ACC112 (cell line): ENCODE measurements around the gene KRTAP5-2.

Experiments
- H2AFZ ChIP-seq: fragments of 200-600 bp; sonication (generic); one replicate; pipeline ENCODE4 v1.6.0; 2017; ENCODE audit warnings: antibody characterized with exemption, low read length; ENCODE audit not compliant: unreplicated experiment
- H3K27ac ChIP-seq: fragments of 200-600 bp; sonication (generic); 2 replicates; pipeline ENCODE4 v1.5.1; 2014; ENCODE audit warnings: low read depth, mild to moderate bottlenecking, antibody characterized with exemption, low read length, moderate library complexity
- H3K27me3 ChIP-seq: fragments of 200-600 bp; sonication (generic); 2 replicates; pipeline ENCODE4 v1.6.1; 2014; ENCODE audit warnings: mild to moderate bottlenecking, antibody characterized with exemption, low read length, moderate library complexity, mixed read lengths; ENCODE audit not compliant: insufficient read depth
- H3K36me3 ChIP-seq: fragments of 200-600 bp; sonication (generic); 2 replicates; pipeline ENCODE4 v1.6.1; 2016; ENCODE audit warnings: mild to moderate bottlenecking, antibody characterized with exemption, low read length, moderate library complexity, mixed read lengths; ENCODE audit not compliant: insufficient read depth
- H3K4me1 ChIP-seq: fragments of 200-600 bp; sonication (generic); one replicate; pipeline ENCODE4 v1.6.1; 2016; ENCODE audit warnings: low read length, mixed read lengths; ENCODE audit not compliant: insufficient read depth, unreplicated experiment, control insufficient read depth
- H3K4me3 ChIP-seq: fragments of 200-600 bp; sonication (generic); 2 replicates; pipeline ENCODE4 v1.5.1; 2014; ENCODE audit warnings: mild to moderate bottlenecking, low read depth, low read length
- H3K79me2 ChIP-seq: fragments of 200-600 bp; sonication (generic); one replicate; pipeline ENCODE4 v1.6.0; 2016; ENCODE audit warnings: low read length; ENCODE audit not compliant: control insufficient read depth, unreplicated experiment, insufficient read depth

KRTAP5-2 gene

DNA sequence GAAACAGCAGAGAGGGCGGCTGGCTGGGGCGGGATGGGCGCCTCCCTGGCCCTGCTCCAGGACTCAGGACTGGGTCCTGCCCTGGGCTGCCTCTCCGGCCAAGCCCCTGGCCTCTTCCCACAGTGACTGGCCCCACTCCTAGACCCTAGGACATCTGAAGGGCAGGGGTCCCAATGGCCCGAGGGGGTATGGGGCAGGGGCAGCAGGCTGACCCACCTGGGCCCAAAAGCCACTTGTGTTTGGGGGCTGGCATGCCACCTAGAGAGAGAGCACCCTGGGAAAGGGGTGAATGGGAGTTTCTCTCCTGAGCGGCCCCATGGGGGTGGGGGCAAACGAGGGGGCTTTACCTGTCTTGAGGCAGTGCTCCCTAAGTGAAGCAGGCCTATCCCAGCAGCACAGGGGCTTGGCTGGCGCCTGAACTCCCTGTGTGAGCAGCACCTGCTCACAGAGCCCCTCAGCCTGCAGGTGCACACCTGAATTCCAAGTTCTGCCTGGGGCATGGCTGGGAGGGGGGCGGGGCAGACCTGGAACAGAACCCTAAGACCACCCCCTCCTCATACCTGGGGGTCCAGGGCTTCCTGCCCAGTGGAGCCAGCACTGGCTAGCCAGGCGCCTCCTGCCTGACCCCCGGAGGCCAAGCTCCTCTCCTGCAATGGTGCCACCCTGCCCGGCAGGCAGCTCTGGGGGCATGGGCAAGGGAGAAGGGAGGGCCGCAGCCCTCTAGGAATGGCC is 42.9 kb downstream of the KRTAP5-2 start:
- no peak overlapping the region for H3K4me3 ChIP-seq
- peaks cover 16% of the 10 kb centered on the region for H3K4me1 ChIP-seq
- H3K36me3 ChIP-seq = no peaks in the 10 kb centered on the region
- H3K27ac ChIP-seq = no peak overlapping the region
- peaks cover 7% of the 10 kb centered on the region for H3K27me3 ChIP-seq
- H3K79me2 ChIP-seq = no peaks in the 10 kb centered on the region
- H2AFZ ChIP-seq = no peak overlapping the region

DNA sequence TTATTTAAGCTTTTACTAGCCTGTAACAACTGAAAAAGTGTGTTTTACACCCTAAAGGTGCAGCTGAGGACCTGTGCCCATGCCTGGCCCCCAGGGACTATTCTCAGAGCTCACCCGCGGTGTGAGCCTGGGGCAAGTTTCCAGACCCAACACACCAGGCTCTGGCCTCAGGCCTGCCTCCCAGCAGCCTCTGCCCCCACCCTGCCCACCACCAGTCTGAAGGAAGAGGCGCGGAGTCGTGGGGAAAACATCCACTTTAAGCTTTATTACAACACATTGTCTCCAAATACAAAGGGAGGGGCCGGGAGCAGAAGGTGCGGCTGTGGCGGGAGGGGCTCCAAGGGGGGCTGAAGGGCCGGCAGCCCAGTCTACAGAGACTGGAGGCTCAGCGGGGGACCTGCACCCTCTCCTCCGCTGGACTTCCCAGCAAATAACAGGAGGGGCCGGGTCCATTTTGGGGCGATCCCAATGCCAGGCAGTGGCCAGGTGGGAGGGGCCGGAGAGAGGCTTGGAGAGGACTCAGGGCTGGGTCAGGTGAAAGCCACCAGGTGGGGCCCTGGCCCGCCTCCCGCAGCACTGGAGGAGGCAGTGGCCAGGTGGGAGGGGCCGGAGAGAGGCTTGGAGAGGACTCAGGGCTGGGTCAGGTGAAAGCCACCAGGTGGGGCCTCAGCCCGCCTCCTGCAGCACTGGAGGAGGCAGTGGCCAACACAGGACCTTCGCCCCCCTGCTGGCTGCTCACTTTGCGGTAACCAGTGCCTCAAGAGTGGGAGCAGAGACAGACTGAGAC is 44.1 kb downstream of the KRTAP5-2 start:
- Histone ChIP-seq H3K4me1 (peaks cover 9% of the 10 kb centered on the region), H3K4me3 (no peak overlapping the region), H3K27me3 (peaks cover 10% of the 10 kb centered on the region), H3K27ac (no peak overlapping the region), H2AFZ (no peak overlapping the region), H3K36me3 (no peaks in the 10 kb centered on the region), H3K79me2 (no peaks in the 10 kb centered on the region)

GRCh38 chr11:1549338-1550330 is 48.5 kb downstream of the KRTAP5-2 start:
- no peak overlapping the region for H2AFZ ChIP-seq
- no peak overlapping the region for H3K4me3 ChIP-seq
- H3K36me3 ChIP-seq = no peaks in the 10 kb centered on the region
- no peaks in the 10 kb centered on the region for H3K4me1 ChIP-seq
- no peaks in the 10 kb centered on the region for H3K79me2 ChIP-seq
- H3K27me3 ChIP-seq = peaks cover 52% of the 10 kb centered on the region
- H3K27ac ChIP-seq = no peak overlapping the region

DNA sequence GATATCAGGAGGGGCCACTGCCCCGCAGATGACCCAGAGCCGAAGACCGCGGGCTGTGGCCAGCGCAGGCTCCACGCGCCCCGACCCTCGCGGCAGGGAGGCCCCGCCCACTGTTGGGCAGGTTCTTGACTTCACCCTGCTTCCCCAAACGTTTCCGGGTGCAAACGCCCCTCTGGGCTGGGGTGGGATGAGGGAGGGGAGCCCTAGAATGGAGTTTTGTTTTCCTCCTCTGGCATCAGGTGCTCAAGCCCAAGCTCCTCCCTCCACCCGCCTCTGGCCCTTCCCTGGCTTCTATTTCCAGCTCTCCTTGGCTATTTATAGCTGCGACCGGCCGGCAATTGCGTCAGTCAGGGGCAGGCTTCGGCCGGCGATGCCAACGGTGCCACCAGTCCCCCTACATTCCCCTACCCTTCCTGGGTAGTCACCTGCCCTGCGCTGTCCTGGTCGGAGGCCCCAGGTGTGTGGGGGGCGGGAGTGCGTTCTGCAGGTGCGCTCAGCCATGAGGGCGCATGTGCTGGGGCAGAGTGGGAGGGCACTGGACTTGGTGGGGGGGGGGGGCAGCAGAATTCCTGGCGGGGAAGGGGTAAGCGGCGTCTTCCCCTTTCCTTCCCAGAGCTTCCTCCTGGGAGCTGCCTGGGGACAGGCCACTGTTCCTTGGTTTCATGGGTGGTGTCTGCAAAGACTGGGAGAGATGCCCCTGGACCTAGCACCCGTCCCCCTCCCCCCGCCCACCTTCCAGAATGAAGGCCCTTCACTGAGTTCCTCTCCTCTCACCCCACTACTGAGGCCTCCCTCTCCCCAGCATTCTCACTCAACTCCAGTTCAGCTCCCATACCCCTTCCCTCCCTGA is 49.6 kb downstream of the KRTAP5-2 start:
- Histone ChIP-seq H3K79me2 (no peaks in the 10 kb centered on the region), H3K4me3 (no peak overlapping the region), H3K27ac (no peak overlapping the region), H3K4me1 (no peaks in the 10 kb centered on the region), H3K27me3 (peaks cover 52% of the 10 kb centered on the region), H3K36me3 (no peaks in the 10 kb centered on the region), H2AFZ (no peak overlapping the region)

DNA sequence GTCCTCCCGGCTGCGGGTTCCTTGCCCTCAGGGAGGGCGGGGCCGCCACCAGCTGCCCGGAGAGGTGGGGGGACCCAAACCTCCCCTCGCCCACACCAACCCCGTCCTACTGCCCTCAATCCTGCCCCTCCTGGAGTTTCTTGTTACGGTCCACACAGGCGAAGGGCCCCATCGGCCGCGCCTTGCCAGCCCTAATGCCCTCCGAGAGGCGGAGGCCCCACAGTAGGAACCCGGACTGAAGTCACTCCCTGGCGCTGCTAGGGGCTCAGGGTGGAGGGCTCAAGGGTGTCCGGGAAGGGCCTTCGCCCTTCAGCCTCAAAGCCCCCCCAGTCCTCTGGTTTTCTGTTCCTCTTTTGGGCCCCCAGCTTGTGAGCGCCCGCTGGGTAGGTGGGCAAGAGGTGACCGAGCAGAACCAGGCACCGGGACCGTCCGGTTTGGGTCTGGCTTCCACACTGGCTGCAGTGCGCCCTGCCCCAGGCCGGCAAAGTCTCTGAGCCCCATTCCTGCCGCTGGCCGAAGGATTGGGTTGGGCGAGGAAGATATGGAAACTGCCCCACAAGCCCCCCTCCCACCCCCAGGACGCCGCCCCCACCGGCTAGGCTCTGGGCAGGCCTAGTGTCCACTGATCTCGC is 50.5 kb downstream of the KRTAP5-2 start:
- H2AFZ ChIP-seq = no peak overlapping the region
- peaks cover 50% of the 10 kb centered on the region for H3K27me3 ChIP-seq
- no peak overlapping the region for H3K27ac ChIP-seq
- no peak overlapping the region for H3K4me3 ChIP-seq
- H3K4me1 ChIP-seq = no peaks in the 10 kb centered on the region
- H3K36me3 ChIP-seq = no peaks in the 10 kb centered on the region
- no peaks in the 10 kb centered on the region for H3K79me2 ChIP-seq
